IPS DF 4.7 (cell line): ENCODE results near the gene GMDS.
"Not testable (repeated sequence)": the region's sequence is repeated elsewhere in the genome, so short reads cannot be mapped to it uniquely, and the experiment has no call there.

Source experiments
- DNase-seq: peaks from one replicate; pipeline ENCODE4 v3.0.0-alpha.2; 2013; ENCODE audit warnings: low spot score; ENCODE audit errors: extremely low read depth

The GMDS gene

DNA sequence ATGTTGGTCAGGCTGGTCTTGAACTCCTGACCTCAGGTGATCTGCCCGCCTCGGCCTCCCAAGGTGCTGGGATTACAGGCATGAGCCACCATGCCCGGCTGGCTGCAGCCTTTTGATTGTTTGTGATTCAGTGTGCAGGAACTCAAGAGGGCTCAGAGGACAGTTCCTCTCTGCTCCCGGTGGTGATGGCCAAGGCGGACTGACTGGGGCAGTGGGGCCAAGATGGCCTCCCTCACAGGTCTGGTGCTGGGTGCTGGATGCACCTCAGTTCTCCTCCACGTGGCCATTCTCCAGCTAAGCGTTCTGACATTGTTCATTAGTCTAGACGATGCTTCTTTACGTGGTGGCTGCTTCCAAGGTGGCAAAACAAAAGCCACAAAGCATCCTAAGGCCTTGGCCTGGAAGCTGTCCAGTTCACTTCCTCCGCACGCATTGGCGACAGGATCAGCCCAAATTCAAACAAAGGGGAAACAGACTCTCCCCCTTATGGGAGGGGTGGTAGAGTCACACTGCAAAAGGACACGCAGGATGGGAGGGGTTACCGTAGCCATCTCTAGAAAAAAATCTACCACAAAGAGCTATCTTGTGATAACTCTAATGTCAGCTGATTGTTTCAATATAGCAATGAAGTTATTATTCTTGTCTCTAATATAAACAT lies 488.8 kb downstream of the GMDS start:
- no peak for DNase-seq

DNA sequence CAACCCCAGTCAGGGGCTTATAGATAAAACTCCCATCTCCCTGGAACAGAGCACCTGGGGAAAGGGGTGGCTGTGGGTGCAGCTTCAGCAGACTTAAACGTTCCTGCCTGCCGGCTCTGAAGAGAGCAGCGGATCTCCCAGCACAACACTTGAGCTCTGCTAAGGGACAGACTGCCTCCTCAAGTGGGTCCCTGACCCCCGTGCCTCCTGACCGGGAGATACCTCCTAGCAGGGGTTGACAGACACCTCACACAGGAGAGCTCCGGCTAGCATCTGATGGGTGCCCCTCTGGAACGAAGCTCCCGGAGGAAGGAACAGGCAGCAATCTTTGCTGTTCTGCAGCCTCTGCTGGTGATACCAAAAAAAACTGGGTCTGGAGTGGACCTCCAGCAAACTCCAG lies 494.3 kb downstream of the GMDS start:
- not testable (repeated sequence) for DNase-seq

DNA sequence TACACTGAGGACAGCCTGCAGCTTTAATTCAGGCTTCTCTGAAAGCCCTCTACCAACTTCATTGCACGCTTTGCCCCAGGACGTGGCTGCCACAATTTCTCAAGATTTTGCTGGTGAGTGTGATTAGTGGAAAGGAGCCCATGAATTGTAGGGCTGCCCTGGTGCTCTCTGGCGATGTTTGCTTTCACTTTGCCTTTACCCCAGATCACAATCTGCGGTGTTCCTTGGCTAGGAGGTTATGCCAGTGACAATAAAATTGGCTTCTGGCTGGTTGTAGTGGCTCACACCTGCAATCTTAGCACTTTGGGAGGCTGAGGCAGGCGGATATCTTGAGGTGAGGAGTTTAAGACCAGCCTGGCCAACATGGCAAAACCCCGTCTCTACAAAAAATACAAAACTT lies 496.4 kb downstream of the GMDS start:
- DNase-seq, result no peak

DNA sequence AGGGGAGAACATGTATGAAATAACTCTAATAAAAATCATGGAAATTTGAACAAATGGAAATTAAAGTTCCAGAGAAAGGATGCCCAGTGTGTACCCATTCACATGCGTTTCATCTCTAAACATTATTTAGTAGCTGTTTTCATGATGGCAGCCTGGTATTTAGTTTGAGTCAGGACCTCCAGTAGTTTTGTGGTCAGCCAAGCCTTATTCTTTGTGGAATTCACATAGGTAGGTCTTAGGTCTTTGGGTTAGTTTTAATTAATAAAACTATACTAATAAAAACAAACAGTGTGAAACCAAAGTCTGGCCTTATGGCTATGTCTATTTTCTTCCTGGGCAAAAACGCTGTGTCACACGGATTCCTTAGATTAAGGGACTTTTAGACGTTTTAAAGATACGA lies 497.9 kb downstream of the GMDS start:
- DNase-seq, result no peak

DNA sequence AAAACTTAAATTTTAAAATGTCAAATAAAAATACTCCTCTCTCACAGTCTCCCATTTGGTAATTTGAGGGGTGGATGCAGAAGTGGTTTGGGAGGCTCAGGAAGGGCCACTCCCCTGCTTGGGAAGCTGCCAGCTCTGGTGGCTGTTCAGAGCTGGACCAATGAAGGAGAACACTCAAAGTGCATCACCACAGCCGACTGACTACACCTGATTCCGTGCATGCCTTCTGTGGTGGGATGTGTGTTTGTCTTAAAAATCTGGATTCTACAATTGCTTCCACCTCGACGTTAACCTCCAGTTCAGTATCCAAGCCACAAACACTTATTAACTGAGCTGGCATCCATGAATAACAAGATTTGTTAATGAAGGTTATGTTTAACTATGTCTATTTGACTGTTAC lies 498.4 kb downstream of the GMDS start:
- DNase-seq, result no peak

DNA sequence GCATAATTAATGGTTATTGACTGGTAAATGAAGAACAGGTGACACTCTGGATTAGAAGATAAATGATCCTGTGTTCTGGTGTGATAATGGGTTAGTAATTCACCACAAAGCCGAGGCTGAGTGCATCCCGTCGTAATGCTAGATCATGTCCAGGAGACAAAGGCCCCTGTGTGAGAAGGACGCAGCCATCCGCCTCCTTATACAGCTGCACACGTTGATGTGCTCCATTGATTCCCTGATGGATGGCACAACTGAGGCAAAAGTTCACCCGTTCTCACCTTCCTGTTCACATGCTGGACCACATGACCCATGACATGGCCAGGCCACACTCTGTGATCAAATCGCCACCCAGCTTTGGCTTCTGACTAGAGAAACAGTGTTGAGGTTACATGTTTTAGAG lies 499.6 kb downstream of the GMDS start:
- no peak for DNase-seq

DNA sequence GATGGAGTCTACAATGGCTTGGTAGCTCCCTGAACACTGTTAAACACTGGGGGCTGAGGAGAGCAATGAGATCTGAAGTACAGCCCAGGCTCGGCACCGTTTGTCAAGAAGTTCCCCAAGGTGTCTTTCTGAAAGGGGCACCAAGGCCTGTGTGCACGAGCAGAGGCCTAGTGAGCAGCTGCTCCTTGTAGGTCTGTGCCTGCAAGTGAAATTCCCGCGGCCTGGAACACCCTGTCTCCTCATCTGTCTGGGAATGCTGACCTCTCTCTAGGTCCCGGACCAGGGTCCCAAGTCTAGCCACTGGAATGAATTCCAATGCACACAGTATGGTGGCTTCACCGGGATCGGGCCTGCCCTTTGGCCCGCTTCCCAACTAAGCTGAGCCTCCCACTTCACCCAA lies 500.9 kb downstream of the GMDS start:
- DNase-seq, result no peak

DNA sequence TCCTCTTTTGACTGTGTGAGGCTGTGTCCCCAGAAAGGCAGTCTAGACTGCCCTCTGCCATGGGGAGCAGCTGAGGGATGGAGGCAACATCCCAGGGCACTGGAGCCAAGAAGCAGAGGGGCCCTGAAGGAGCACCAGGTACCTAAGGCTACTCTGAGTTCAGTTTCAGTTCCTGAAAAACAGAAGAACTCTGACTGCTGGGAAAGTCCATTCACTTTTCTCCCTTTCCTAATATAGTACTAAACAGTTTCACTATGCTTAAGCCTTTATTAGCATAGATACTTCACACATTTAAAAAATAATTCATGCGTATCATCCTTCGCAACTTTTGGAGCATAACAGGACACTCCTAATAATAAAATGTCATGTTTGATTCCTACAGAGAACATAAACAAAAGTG lies 505.7 kb downstream of the GMDS start:
- DNase-seq, result no peak

DNA sequence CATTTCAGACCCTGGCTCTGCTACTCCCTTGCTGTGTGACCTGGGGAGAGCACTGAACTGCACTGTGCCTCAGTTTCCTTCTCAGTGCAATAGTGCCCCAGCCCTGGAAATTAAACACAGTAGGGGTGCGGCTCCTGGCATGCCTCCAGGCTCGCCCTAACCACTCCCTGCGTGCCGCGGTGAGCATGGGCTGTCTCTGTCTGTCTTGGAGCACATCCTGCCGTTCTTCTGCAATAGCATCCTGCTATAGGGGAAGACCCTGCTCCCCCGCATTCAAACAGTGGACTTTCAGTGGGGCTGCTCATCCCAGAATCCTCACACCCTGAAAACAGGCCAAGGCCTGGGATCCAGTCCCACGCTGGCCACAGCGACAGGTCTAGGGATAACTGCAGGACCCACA lies 506.2 kb downstream of the GMDS start:
- no peak for DNase-seq

DNA sequence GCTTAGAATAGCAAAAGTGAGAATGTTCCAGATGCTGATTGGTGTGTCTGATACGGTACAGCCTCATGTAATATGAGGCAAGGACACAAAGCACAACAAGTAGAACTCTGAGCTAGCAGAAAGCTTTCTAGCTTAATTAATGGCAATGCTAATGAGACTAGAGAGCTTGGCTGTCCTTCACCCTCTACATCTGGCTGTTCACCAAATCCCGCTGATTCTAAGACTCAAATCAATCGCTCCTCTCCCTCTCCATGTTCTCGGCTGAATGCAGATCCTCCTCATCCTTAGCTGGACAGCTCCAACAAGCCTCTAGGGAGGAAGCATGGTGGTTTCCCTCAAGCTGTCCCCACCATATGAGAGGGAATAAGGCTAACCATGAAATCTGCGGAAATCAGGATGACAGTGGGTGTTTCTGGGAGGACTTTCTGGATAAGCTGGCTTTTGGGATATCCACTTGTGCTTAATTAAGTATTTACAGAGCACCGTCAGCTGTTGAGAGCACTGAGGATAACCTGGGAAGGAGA lies 506.8 kb downstream of the GMDS start:
- DNase-seq, result no peak

DNA sequence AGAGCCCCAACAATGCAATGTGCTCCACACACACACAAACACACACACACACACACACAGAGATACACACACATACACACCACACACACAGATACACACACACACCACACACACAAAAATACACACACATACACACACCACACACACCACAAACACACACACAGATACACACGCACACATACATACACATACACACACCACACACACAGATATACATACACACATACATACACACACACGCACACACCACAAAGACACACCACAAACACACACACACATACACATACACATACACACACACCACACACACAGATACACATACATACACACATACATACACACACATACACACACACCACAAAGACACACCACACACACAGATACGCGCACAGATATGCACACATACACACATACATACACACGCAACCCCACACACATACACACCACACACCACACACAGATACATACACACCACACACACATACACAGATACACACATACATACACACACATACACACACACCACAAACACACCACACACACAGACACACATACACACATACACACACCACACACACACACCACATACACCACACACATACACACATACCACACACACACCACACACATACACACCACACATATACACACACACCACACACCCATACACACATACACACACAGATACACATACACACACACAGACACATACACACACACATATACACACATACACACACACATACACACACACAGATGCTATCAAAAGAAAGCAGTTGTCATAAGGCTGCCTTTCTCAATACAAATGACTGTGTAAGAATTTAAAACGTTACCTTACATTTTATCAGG lies 507.7 kb downstream of the GMDS start:
- DNase-seq, result no peak

DNA sequence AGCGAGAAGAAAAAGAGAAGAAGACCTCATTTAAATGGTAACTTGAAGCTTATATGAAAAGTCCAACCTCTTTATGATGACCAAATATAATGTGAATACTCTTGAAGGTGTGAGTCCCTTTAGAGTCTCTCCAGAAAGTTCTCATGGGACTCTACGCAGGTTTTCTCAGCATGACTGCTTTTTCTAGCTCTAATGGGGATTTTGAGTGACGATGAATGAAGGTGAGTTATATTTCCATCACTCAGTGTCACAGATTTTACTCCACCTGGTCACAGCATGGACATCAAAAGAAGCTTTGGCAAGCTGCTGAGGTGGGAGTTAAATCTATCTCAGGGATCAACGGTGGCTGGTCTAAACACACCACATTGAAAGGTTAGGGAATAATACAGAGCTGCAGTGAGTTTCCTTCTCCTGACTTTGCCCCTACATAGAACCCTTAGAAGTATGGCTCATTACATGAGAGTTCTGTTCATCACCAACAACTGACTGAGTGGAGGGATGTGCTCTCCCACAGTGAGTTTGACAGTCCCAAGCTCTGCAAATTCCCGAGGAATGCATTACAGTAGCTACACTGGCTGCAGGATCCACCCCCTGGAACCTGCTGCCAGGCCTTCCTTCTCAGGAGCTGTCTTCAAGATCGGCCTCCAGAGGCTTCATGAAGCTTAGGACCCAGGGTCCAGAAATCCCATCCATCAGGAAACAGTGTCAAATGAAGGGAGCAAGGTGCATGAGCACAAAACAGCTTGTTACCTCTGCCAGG lies 508.9 kb downstream of the GMDS start:
- no peak for DNase-seq

DNA sequence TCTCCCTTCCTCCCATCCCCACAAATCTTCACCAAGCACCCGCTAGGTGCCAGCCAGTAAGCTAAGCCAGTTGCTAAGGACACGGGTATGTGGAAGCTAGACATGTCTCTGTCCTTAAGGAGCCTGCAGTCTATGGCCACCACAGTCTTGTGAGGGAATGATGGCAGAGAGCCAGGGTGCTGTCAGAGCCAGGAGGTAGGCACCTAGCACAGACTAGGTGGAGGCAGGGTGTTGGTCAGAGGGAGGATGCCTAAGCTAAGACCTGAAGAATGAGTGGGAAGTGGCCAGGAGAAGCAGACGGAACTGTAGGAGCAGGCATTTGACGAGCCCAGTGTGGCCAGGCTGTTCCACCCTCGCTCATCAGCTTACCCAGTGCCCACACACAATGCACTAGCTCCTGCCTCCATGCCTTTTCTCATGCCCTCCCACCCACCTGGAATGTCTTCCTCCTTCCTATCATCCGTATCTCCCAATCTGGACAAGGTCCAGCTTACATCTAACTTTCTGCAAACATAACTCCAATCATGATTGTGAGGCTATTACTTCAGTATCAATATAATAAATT lies 510.1 kb downstream of the GMDS start:
- no peak for DNase-seq

DNA sequence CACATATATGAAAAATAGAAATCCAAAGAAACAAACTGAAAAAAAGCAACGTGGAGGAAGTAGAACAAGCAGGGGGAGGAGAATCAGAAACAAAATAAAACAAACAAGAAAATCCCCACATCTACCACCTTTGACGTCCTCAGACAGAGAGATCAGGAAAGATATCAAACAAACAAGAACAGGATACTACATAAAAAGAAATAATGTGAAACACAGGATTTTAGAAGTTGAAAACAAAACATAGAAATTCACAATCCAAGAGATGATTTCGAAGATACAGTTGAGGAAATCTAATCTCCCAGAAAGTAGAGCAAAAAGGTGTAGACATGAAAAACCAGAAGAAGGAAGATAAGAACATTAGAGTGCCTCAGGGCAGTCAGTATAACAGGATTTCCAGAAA lies 514.5 kb downstream of the GMDS start:
- no peak for DNase-seq

DNA sequence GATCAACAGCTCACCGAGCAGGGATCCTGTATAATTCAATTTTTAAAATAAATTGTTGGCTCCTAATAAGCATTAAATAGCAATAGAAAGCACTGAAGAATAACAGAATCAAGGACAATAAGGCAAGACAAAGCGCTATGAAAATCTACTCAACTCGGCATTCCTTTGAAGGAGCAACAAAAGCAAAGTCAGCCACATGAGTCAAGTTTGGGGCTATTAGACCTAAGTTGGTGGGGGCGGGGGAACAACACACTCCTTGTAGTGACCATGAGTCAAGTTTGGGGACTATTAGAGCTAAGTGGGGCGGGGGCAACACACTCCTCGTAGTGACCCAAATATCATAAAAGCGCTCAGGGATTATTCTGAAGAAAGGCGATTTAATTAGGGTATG lies 515.7 kb downstream of the GMDS start:
- no peak for DNase-seq

DNA sequence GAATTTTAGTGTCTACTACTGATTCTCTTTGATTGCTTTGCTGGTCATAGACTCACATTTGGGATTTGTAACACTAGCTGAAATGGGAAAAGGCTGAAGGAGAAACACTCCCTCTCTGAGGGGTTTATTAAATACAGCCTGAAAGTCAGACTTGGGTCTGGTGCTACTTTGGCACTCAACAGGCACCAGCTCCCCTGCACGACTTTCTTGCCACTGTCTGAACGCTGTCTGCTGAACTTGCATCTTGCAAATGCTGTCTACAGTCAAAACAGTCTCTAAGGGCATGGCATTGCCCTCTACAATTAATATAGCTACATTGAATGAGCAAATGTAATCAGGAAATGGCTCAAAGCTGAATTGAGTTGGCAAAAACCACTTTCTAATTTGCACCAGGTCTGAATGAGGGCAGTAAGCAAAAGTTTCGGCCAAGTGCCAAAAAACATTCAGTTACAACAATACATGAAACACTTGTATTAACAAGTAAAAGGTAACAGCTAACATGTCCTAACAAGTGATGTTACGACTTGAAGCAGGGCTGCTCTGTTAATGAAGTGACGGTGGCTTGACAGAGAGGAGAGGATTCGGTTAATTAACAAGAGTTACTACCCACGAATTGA lies 516.2 kb downstream of the GMDS start:
- no peak for DNase-seq

DNA sequence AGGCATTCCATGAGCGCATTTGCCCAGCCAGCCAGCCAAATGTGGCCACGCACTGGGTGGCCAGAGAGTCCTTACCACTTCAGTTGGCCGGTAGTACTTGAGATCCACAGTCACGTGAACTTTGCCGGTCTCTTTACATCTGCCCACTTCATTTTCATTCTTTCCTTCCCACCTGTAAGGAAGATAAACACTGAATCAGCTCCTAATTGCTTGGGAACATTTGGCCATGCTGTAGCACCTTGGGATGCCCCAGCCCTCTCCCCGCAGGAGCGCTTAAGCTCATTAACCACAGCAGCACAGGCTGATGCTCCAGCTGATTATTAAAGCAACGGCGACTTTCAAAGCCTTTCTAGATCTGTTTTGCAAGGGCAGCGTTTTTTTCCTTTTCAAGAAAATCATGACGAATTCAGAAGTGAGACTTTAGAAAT lies 519.0 kb downstream of the GMDS start:
- DNase-seq, result no peak

DNA sequence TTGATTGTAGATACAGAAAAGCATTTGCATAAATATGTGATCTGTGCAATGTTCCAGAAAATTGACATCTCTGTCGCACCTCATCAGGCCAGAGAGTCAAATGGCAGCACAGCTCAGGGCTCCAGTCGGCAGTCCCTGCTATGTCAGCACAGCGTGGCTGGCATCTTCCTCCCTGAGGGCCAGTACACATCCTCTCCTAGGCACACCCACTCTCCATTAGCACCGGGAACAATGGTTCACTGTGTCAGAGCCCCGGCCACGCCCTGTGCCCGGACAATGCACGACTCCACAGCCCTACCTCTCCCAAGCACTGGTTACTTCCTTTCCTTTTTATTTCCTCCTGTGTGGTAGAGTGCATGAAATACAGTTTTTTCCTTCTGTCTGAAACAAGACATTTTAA lies 520.8 kb downstream of the GMDS start:
- no peak for DNase-seq

DNA sequence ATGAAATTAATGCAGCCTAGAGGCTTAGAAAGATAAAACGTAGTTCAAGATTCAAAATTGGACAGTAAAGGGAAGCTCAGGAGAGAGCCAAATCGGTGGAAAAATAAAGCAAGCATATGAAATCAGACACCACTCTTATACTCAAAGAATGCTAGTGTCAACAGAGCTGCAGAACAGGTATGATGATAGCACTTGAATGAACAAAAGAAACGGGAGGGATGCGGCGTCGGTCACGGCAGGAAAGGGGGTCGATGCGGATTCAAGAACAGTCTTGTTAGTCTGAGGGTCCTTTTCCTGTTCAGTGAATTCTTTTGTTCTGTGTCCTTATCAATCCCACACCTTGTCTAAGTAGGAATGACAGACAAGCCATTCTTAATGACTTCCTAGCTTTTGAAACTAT lies 521.3 kb downstream of the GMDS start:
- no peak for DNase-seq

DNA sequence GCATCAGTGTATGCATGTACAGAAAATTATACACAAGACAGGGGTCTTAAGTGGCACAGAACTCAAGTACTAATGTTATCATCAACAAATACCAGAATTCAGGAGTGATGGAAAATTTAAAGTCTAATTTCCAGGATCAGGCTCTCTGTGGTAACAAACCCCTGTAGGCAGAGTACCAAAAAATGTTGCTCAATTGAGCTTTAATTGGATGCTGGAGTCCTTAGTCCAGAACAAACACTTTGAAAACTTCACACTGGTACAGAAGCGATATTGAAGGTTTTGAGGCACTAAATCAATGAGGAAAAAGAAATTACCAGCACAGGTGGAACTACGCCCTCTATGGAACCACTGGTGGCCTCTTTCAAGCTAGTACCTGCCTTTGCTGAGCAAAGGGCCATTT lies 522.6 kb downstream of the GMDS start:
- no peak for DNase-seq

DNA sequence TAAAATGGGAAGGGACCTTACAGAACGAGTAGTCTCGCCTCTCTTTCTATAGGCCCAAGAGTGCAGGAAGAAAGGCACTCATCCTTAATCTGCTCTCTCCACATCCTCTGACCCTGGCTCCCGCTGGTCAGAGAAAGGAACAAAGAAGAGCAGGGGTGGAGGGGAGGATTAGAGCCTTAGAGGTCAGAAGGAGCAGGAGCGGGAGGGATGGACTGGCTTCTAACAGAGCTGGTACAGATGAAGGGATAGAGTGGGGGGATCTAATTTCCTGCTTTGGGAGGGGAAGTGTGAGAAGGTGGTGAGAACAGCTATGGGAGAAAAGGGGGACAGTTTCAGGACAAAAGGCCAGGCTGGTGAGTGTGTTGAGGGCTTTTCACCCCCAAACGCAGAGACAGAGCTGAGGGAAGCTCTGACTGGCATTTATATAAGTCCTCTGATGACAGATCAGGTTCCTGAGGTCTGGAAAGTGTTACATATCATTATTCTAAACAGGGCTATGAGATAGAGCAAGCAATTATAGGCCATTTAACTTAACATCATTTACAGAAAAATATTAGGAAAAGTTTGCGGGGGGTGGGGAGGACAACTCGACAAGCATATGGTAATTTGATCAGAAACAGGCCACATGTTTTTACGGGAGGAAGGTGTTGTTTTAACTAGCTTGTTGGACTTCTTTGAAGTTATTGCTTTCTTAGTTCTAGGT lies 524.6 kb downstream of the GMDS start:
- peak; percentile 9 for DNase-seq
